Stimulated activated naive CD8-positive, alpha-beta T cell treated with anti-CD3 and anti-CD28 coated beads, Interleukin-15, amount 100 ng/mL, for 72 hours (primary cell): Measurements from ENCODE around the gene MAN2B2.
"Not testable (repeated sequence)": the region's sequence is repeated elsewhere in the genome, so short reads cannot be mapped to it uniquely, and the experiment has no call there.

Source experiments
- ATAC-seq: fragments of 150-1000 bp; cut with Tn5 transposase; 2 replicates; pipeline ENCODE4 v1.10.0; 2021; ENCODE audit warnings: mild to moderate bottlenecking, moderate library complexity
- DNase-seq, 2 donors: peaks; one replicate each; pipeline ENCODE4 v3.0.0; 2021 to 2022
- H3K27ac Mint-ChIP-seq, 2 donors: one replicate each; pipeline ENCODE4 v1.8.0; 2022; ENCODE audit warnings: mild to moderate bottlenecking in 2 of 2, mixed read lengths in 2 of 2, moderate library complexity in 2 of 2
- H3K27me3 Mint-ChIP-seq: one replicate; pipeline ENCODE4 v1.8.0; 2022; ENCODE audit warnings: mixed read lengths
- H3K4me1 Mint-ChIP-seq: one replicate; pipeline ENCODE4 v1.8.0; 2022; ENCODE audit warnings: mild to moderate bottlenecking, mixed read lengths
- H3K4me3 Mint-ChIP-seq, 2 donors: one replicate each; pipeline ENCODE4 v1.8.0; 2022; ENCODE audit warnings: mild to moderate bottlenecking in 2 of 2, mixed read lengths in 2 of 2, moderate library complexity in 1 of 2
- H3K9me3 Mint-ChIP-seq, 2 donors: one replicate each; pipeline ENCODE4 v1.8.0; 2022; ENCODE audit warnings: mixed read lengths in 2 of 2

Gene MAN2B2

DNA sequence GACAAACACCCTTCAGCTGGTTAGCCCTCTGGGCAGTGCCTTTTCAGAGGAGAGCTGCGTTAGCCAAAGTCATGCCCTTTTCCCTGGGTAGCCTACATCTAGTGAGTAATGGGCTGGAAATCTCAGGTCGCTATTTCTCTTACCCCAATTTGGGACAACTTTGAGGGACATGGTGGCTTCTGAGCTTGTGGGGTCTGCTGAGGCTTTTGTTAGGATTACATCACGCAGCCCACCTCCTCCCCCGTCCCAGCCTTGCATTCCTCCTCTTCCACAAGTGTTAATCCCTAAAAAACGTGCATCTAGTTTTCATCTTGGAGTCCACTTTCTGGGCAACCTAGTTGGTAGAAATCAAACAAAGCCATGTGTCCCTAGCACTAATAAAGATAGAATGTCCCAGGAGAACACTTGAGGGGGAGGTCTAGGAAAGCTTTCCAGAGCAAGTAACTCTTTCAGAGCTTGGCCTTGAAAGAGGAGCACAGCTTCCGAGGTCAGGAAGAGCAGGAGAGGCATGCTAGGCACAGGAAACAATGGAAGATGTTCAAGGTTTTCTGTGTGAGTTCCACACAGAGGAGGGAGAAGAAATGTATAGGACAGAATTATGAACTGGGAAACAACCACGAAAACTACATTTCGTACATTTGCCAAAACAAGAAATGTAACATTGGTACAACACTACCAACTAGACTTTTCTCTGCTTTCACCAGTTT, 68.3 kb downstream of the MAN2B2 start:
- Mint-ChIP-seq H3K27ac (no peak overlapping the region), H3K27me3 (no peaks in the 10 kb centered on the region), H3K9me3 (no peaks in the 10 kb centered on the region), H3K4me3 (peak overlapping the region in 1 of 2 donors; percentile 96), H3K4me1 (peaks cover 29% of the 10 kb centered on the region)
- no peak for ATAC-seq
- DNase-seq = no peak

DNA sequence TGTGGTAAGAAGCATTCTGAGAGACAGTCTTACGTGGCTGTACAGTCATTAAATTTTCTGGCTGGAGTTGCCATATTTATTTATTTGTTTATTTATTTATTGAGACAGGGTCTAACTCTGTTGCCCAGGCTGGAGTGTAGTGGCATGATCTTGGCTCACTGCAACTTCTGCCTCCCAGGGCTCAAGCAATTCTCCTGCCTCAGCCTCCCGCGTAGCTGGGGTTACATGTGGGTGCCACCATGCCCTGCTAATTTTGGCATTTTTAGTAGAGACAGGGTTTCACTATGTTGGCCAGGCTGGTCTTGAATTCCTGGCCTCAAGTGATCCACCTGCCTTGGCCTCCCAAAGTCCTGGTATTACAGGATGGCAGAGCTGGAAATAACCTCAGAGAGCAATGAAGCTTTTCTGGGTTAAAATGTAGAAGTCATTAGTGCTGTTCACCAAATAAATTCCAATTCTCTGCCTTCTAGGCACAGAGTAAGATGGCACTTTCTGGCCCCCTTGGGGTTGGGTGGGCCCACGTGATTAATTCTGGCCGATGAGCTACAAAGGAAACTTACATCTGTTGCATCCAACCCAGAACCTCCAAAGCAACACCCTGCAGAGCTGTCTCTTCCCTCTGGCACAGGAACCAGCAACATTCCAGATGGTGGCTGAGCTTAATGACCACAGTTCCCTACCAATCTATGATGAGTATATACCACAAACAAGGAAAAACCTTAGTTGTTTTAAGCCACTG, 70.0 kb downstream of the MAN2B2 start:
- ATAC-seq (no peak), DNase-seq (no peak)
- Mint-ChIP-seq H3K4me1 (peaks cover 28% of the 10 kb centered on the region), H3K27ac (no peak overlapping the region), H3K27me3 (no peaks in the 10 kb centered on the region), H3K4me3 (no peak overlapping the region), H3K9me3 (no peaks in the 10 kb centered on the region)

DNA sequence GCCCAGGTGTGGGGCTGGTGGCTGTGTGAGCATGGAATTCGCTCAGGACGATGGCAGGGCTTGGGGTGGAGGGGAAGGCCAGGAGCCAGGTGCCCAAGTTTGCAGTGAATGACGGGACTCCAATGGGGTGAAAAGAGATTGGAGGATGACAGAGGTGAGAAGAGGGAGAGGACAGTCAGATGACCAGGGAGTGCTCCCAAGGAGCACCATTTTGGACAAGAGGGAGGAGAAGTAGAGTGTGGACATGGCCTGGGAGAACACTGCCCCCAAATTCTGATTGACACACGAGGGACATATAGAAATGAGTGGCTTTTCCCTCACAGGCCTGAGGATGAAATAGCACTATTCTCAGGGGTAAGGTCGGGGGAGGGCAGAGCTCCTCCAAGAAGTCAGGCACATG, 72.2 kb downstream of the MAN2B2 start:
- ATAC-seq = no peak
- H3K9me3 Mint-ChIP-seq = no peaks in the 10 kb centered on the region
- peak overlapping the region in 1 of 2 donors; percentile 34 for H3K27ac Mint-ChIP-seq
- H3K27me3 Mint-ChIP-seq = no peaks in the 10 kb centered on the region
- no peak overlapping the region for H3K4me3 Mint-ChIP-seq
- DNase-seq = no peak
- peaks cover 18% of the 10 kb centered on the region for H3K4me1 Mint-ChIP-seq

DNA sequence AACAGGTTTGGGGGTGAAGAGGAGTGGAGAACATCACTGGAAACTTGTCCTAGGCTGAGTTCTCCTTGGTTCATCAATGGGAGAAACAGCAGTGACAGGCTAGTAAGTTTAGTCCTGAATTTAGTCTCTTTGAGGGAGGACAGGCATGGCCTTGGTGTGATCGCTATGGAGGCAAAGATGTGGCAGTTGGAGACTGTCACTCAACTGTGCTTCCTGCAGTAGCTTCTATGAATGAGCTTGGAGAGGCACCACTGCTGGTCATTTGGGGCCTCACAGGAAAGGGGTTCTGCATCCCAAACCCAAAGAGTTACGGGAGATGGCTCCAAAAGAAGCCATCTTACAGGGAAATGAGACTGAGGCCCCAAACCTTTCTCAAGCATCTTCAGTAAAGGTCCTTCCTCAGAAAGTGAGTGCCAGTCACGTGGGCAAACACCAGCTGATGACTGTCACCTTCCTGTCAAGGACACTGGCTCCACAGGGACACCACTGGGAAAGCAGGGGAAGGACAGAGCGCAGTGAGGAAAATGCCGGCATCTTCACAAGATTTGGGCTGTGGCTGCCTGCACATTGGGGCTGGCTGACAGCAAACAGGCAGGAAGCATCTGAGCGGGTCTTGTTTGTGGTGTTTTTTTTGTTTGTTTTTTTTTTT, 72.7 kb downstream of the MAN2B2 start:
- Mint-ChIP-seq H3K9me3 (no peaks in the 10 kb centered on the region), H3K27me3 (no peaks in the 10 kb centered on the region), H3K4me3 (no peak overlapping the region), H3K4me1 (peaks cover 13% of the 10 kb centered on the region), H3K27ac (no peak overlapping the region)
- ATAC-seq (no peak), DNase-seq (no peak)

DNA sequence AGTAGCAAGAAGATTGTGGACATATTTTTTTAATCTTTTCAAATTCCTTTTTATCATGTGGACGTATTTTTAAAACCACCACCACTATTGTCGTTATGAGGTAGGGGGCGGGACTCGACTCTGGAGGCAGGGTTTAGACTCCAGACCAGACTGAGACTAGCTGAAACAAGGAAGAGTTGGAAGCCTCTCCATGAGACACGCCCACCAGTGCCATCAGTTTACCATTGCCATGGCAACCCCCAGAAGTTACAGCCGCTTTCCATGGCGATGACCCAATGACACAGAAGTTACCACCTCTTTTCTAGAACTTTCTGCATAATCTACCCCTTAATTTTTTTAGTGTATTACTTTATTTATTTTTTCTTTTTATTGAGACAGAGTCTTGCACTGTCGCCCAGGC, 74.2 kb downstream of the MAN2B2 start:
- H3K9me3 Mint-ChIP-seq = no peaks in the 10 kb centered on the region
- DNase-seq (no peak), ATAC-seq (no peak)
- H3K27me3 Mint-ChIP-seq = no peaks in the 10 kb centered on the region
- H3K4me1 Mint-ChIP-seq = no peaks in the 10 kb centered on the region
- H3K4me3 Mint-ChIP-seq = no peak overlapping the region
- no peak overlapping the region for H3K27ac Mint-ChIP-seq

DNA sequence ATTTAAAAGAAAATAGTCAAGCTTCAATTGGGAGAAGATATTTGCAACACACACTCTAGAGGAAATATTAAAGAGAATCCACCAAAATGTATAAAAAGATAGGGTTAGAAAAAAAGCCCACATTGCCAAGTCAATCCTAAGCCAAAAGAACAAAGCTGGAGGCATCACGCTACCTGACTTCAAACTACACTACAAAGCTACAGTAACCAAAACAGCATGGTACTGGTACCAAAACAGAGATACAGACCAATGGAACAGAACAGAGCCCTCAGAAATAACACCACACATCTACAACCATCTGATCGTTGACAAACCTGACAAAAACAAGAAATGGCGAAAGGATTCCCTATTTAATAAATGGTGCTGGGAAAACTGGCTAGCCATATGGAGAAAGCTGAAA, 79.2 kb downstream of the MAN2B2 start:
- not testable (repeated sequence) for H3K27me3 Mint-ChIP-seq, ATAC-seq, H3K9me3 Mint-ChIP-seq, H3K27ac Mint-ChIP-seq, H3K4me3 Mint-ChIP-seq, DNase-seq
- peaks cover 14% of the 10 kb centered on the region for H3K4me1 Mint-ChIP-seq

DNA sequence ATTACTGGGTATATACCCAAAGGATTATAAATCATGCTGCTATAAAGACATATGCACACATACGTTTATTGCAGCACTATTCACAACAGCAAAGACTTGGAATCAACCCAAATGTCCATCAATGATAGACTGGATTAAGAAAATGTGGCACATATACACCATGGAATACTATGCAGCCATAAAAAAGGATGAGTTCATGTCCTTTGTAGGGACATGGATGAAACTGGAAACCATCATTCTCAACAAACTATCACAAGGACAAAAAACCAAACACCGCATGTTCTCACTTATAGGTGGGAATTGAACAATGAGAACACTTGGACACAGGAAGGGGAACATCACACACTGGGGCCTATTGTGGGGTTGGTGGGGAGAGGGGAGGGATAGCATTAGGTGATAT, 80.3 kb downstream of the MAN2B2 start:
- peaks cover 23% of the 10 kb centered on the region for H3K4me1 Mint-ChIP-seq
- not testable (repeated sequence) for ATAC-seq, DNase-seq, H3K9me3 Mint-ChIP-seq, H3K27ac Mint-ChIP-seq, H3K4me3 Mint-ChIP-seq, H3K27me3 Mint-ChIP-seq

GRCh38 chr4:6655924-6656323, 80.9 kb downstream of the MAN2B2 start:
- Mint-ChIP-seq H3K27me3 (peaks cover 14% of the 10 kb centered on the region), H3K4me3 (no peak overlapping the region), H3K4me1 (peaks cover 23% of the 10 kb centered on the region), H3K9me3 (no peaks in the 10 kb centered on the region), H3K27ac (no peak overlapping the region)
- no peak for DNase-seq
- no peak for ATAC-seq

GRCh38 chr4:6657242-6658208, 82.5 kb downstream of the MAN2B2 start:
- ATAC-seq (no peak), DNase-seq (no peak)
- peak overlapping the region in 1 of 2 donors; percentile 84 for H3K27ac Mint-ChIP-seq
- H3K4me1 Mint-ChIP-seq = peaks cover 23% of the 10 kb centered on the region
- H3K4me3 Mint-ChIP-seq = peak overlapping the region in 1 of 2 donors; percentile 2
- H3K27me3 Mint-ChIP-seq = peaks cover 29% of the 10 kb centered on the region
- no peaks in the 10 kb centered on the region for H3K9me3 Mint-ChIP-seq

- DNase-seq (no peak), ATAC-seq (peak; percentile 48)
- Mint-ChIP-seq H3K27me3 (peaks cover 36% of the 10 kb centered on the region), H3K4me1 (peaks cover 23% of the 10 kb centered on the region), H3K27ac (no peak overlapping the region), H3K9me3 (no peaks in the 10 kb centered on the region), H3K4me3 (peak overlapping the region; percentile 75 to 77)
Measured at GRCh38 chr4:6658209-6658595, 83.2 kb downstream of the MAN2B2 start.

DNA sequence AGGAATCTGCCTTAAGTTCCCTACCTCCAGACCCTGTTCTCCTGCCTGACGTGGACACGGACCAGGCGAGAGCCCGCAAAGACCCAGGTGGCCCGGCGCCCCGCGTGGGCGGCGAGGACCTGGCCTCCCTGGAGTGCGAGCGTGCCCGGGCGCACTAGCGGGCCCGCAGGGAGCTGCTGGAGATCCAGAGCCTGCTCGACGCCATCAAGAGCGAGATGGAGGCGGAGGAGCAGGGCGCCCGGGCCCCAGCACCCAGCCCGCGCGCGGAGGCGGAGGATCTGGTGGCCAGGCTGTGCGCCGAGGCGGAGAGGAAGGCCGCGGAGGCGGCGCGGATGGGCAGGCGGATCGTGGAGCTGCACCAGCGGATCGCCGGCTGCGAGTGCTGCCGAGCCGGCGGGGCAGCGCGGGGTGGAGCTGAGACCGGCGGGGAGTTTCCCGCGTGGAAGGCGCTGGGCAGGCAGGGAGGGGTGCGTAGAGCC, 83.6 kb downstream of the MAN2B2 start:
- Mint-ChIP-seq H3K9me3 (no peaks in the 10 kb centered on the region), H3K27me3 (peaks cover 40% of the 10 kb centered on the region), H3K4me3 (peak overlapping the region; percentile 75 to 77), H3K27ac (no peak overlapping the region), H3K4me1 (peaks cover 23% of the 10 kb centered on the region)
- ATAC-seq (peak; percentile 78), DNase-seq (peak; percentile 56 to 60)

DNA sequence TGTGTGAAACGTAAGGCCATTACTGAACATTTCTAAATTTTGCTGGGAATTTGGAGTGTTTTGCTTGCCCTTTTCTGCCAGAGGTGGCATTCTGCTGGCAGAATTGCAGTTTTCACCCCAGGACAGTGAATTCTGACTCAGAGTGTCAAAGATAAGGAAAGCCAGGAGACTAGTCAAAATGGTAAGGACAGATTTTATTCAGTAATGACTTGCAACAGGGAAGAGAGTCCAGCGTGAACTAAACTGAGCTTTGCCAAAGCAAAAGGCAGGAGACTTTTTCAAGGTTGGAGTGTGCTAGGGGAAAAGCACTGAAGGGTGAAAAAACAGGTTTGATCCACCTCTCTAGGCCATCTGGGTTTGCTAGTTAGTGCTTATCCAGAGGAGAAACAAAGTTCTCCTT, 84.9 kb downstream of the MAN2B2 start:
- Mint-ChIP-seq H3K4me3 (no peak overlapping the region), H3K27ac (no peak overlapping the region), H3K4me1 (peaks cover 23% of the 10 kb centered on the region), H3K27me3 (peaks cover 40% of the 10 kb centered on the region), H3K9me3 (no peaks in the 10 kb centered on the region)
- DNase-seq = no peak
- ATAC-seq = no peak

- no peak overlapping the region for H3K4me3 Mint-ChIP-seq
- H3K27me3 Mint-ChIP-seq = peaks cover 40% of the 10 kb centered on the region
- H3K9me3 Mint-ChIP-seq = no peaks in the 10 kb centered on the region
- ATAC-seq (no peak), DNase-seq (no peak)
- peaks cover 23% of the 10 kb centered on the region for H3K4me1 Mint-ChIP-seq
- H3K27ac Mint-ChIP-seq = no peak overlapping the region
Measured at GRCh38 chr4:6660430-6660829, 85.4 kb downstream of the MAN2B2 start.

- Mint-ChIP-seq H3K27ac (no peak overlapping the region), H3K27me3 (peaks cover 40% of the 10 kb centered on the region), H3K4me3 (no peak overlapping the region), H3K9me3 (no peaks in the 10 kb centered on the region), H3K4me1 (peaks cover 23% of the 10 kb centered on the region)
- no peak for DNase-seq
- no peak for ATAC-seq
Measured at GRCh38 chr4:6662591-6662990, 87.6 kb downstream of the MAN2B2 start.
